Panc1 (cell line): ENCODE results near the gene NTMT1.

ENCODE experiments used
- POLR2AphosphoS5 ChIP-seq: IDR thresholded peaks from 2 replicates; pipeline ENCODE4 v1.6.1; 2012; ENCODE audit warnings: mild to moderate bottlenecking, low read depth, low read length, moderate library complexity
- SIN3A ChIP-seq: IDR thresholded peaks from 2 replicates; pipeline ENCODE4 v1.6.1; 2012; ENCODE audit warnings: low read depth, mild to moderate bottlenecking, low read length, moderate library complexity, borderline replicate concordance; ENCODE audit not compliant: insufficient read depth
- TF ChIP-seq, protein P1 (sequence below): fragments of 450-650 bp; IDR thresholded peaks from 2 replicates; pipeline ENCODE4 v1.5.1; 2017; ENCODE audit warnings: mild to moderate bottlenecking

DNA sequence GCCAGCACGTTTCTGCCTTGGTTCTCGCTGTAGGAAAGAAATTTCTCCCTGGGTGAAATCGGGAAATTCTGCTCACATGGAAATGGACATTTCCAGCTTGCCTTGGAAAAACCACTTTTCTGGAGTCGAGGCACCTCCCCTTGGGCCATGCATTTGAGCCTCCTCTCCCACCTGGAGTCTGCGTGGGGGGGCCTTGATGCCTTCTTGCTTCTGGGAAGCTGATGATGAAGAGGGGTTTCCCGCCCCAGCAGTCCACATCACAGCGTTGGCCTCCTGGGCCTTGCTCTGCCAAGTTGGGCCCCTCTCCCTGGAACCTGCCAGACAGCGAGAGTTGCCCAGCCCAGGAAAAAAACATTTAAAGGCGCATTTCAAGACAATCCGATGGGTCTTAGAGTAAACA is 17.7 kb downstream of the NTMT1 start:
- TF ChIP-seq, protein P1, sequence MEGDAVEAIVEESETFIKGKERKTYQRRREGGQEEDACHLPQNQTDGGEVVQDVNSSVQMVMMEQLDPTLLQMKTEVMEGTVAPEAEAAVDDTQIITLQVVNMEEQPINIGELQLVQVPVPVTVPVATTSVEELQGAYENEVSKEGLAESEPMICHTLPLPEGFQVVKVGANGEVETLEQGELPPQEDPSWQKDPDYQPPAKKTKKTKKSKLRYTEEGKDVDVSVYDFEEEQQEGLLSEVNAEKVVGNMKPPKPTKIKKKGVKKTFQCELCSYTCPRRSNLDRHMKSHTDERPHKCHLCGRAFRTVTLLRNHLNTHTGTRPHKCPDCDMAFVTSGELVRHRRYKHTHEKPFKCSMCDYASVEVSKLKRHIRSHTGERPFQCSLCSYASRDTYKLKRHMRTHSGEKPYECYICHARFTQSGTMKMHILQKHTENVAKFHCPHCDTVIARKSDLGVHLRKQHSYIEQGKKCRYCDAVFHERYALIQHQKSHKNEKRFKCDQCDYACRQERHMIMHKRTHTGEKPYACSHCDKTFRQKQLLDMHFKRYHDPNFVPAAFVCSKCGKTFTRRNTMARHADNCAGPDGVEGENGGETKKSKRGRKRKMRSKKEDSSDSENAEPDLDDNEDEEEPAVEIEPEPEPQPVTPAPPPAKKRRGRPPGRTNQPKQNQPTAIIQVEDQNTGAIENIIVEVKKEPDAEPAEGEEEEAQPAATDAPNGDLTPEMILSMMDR: no peak
- TF ChIP-seq POLR2AphosphoS5 (no peak), SIN3A (no peak)
